ENCODE measurements around the gene TFB1M. TPM values are rescaled to one million over a fixed set of nuclear protein-coding genes. Genes with fewer than 3 reads are reported as not detected.
"Not testable (repeated sequence)": the region's sequence is repeated elsewhere in the genome, so short reads cannot be mapped to it uniquely, and the experiment has no call there.

TFB1M gene
- total and polyA plus RNA-seq, 4 donors: 13.6 to 20.8 (median 18.7) TPM

GRCh38 chr6:155219858-155220301 lies 94.4 kb downstream of the TFB1M start:
- Histone ChIP-seq H3K27ac (ENCODE audit: low read depth, low read length) (peak overlapping the region; percentile 27), H3K4me3 (ENCODE audit: low read depth, low read length) (no peak overlapping the region)

GRCh38 chr6:155219299-155219698 lies 95.0 kb downstream of the TFB1M start:
- peaks cover 24% of the 10 kb centered on the region for H3K4me1 ChIP-seq (ENCODE audit: control insufficient read depth, insufficient read depth, low read length)

More at GRCh38 chr6:155219858-155220301, 94.4 kb downstream of the TFB1M start:
- Histone ChIP-seq H3K4me1 (ENCODE audit: control insufficient read depth, insufficient read depth, low read length) (peaks cover 24% of the 10 kb centered on the region), H3K9me3 (ENCODE audit: control insufficient read depth, insufficient read depth, low read length) (no peaks in the 10 kb centered on the region), H3K27me3 (ENCODE audit: control insufficient read depth, insufficient read depth, low read length) (peaks cover 2% of the 10 kb centered on the region), H3K36me3 (ENCODE audit: control insufficient read depth, insufficient read depth, low read length) (no peaks in the 10 kb centered on the region)
- DNase-seq (ENCODE audit: low read depth in 4 of 6, low spot score in 6 of 6): peak in 5 of 6 donors; percentile 35 to 89 (median 53)
- 53% methylated on average over 5 of the region's 5 CpGs for WGBS (ENCODE audit: insufficient coverage)

GRCh38 chr6:155218711-155219110 lies 95.6 kb downstream of the TFB1M start:
- H3K27ac ChIP-seq (ENCODE audit: low read depth, low read length); DNase-seq (ENCODE audit: low read depth in 4 of 6, low spot score in 6 of 6); H3K27me3 ChIP-seq (ENCODE audit: control insufficient read depth, insufficient read depth, low read length); H3K36me3 ChIP-seq (ENCODE audit: control insufficient read depth, insufficient read depth, low read length); H3K9me3 ChIP-seq (ENCODE audit: control insufficient read depth, insufficient read depth, low read length); H3K4me3 ChIP-seq (ENCODE audit: low read depth, low read length): not testable (repeated sequence)
- WGBS (ENCODE audit: insufficient coverage): 100% methylated on average over 4 of the region's 20 CpGs
- H3K4me1 ChIP-seq (ENCODE audit: control insufficient read depth, insufficient read depth, low read length): peaks cover 24% of the 10 kb centered on the region

More at GRCh38 chr6:155219299-155219698, 95.0 kb downstream of the TFB1M start:
- H3K36me3 ChIP-seq (ENCODE audit: control insufficient read depth, insufficient read depth, low read length): no peaks in the 10 kb centered on the region
- DNase-seq (ENCODE audit: low read depth in 4 of 6, low spot score in 6 of 6): peak in 1 of 6 donors; percentile 67
- peak overlapping the region; percentile 27 for H3K27ac ChIP-seq (ENCODE audit: low read depth, low read length)
- H3K9me3 ChIP-seq (ENCODE audit: control insufficient read depth, insufficient read depth, low read length): no peaks in the 10 kb centered on the region
- WGBS (ENCODE audit: insufficient coverage): 76% methylated on average over 4 of the region's 7 CpGs
- peaks cover 2% of the 10 kb centered on the region for H3K27me3 ChIP-seq (ENCODE audit: control insufficient read depth, insufficient read depth, low read length)
- H3K4me3 ChIP-seq (ENCODE audit: low read depth, low read length): no peak overlapping the region

- 12% methylated on average over 8 of the region's 11 CpGs for WGBS (ENCODE audit: insufficient coverage)
- no peak overlapping the region for H3K4me3 ChIP-seq (ENCODE audit: low read depth, low read length)
- H3K4me1 ChIP-seq (ENCODE audit: control insufficient read depth, insufficient read depth, low read length): peaks cover 24% of the 10 kb centered on the region
- peaks cover 2% of the 10 kb centered on the region for H3K27me3 ChIP-seq (ENCODE audit: control insufficient read depth, insufficient read depth, low read length)
- no peaks in the 10 kb centered on the region for H3K9me3 ChIP-seq (ENCODE audit: control insufficient read depth, insufficient read depth, low read length)
- peak in 2 of 6 donors; percentile 28 to 54 for DNase-seq (ENCODE audit: low read depth in 4 of 6, low spot score in 6 of 6)
- H3K27ac ChIP-seq (ENCODE audit: low read depth, low read length): no peak overlapping the region
- H3K36me3 ChIP-seq (ENCODE audit: control insufficient read depth, insufficient read depth, low read length): peaks cover 10% of the 10 kb centered on the region
These were observed 97.8 kb downstream of the TFB1M start for GRCh38 chr6:155216312-155217046.

- no peaks in the 10 kb centered on the region for H3K9me3 ChIP-seq (ENCODE audit: control insufficient read depth, insufficient read depth, low read length)
- peaks cover 2% of the 10 kb centered on the region for H3K27me3 ChIP-seq (ENCODE audit: control insufficient read depth, insufficient read depth, low read length)
- DNase-seq (ENCODE audit: low read depth in 4 of 6, low spot score in 6 of 6): no peak
- no peak overlapping the region for H3K27ac ChIP-seq (ENCODE audit: low read depth, low read length)
- H3K4me1 ChIP-seq (ENCODE audit: control insufficient read depth, insufficient read depth, low read length): peaks cover 24% of the 10 kb centered on the region
- peaks cover 10% of the 10 kb centered on the region for H3K36me3 ChIP-seq (ENCODE audit: control insufficient read depth, insufficient read depth, low read length)
- H3K4me3 ChIP-seq (ENCODE audit: low read depth, low read length): no peak overlapping the region
- WGBS (ENCODE audit: insufficient coverage): 92% methylated on average over 3 of the region's 4 CpGs
These were observed 98.4 kb downstream of the TFB1M start for GRCh38 chr6:155215906-155216305.

GRCh38 chr6:155213611-155214372 lies 100.5 kb downstream of the TFB1M start:
- H3K27me3 ChIP-seq (ENCODE audit: control insufficient read depth, insufficient read depth, low read length): peaks cover 2% of the 10 kb centered on the region
- H3K4me3 ChIP-seq (ENCODE audit: low read depth, low read length): no peak overlapping the region
- H3K9me3 ChIP-seq (ENCODE audit: control insufficient read depth, insufficient read depth, low read length): no peaks in the 10 kb centered on the region
- H3K4me1 ChIP-seq (ENCODE audit: control insufficient read depth, insufficient read depth, low read length): peaks cover 7% of the 10 kb centered on the region
- H3K36me3 ChIP-seq (ENCODE audit: control insufficient read depth, insufficient read depth, low read length): peaks cover 10% of the 10 kb centered on the region
- DNase-seq (ENCODE audit: low read depth in 4 of 6, low spot score in 6 of 6): no peak
- WGBS (ENCODE audit: insufficient coverage): 89% methylated on average over 23 of the region's 23 CpGs
- no peak overlapping the region for H3K27ac ChIP-seq (ENCODE audit: low read depth, low read length)

GRCh38 chr6:155212616-155213380 lies 101.5 kb downstream of the TFB1M start:
- Histone ChIP-seq H3K27ac (ENCODE audit: low read depth, low read length) (no peak overlapping the region), H3K9me3 (ENCODE audit: control insufficient read depth, insufficient read depth, low read length) (no peaks in the 10 kb centered on the region), H3K36me3 (ENCODE audit: control insufficient read depth, insufficient read depth, low read length) (peaks cover 10% of the 10 kb centered on the region), H3K4me1 (ENCODE audit: control insufficient read depth, insufficient read depth, low read length) (peaks cover 4% of the 10 kb centered on the region), H3K4me3 (ENCODE audit: low read depth, low read length) (no peak overlapping the region), H3K27me3 (ENCODE audit: control insufficient read depth, insufficient read depth, low read length) (peaks cover 2% of the 10 kb centered on the region)
- WGBS (ENCODE audit: insufficient coverage): 92% methylated on average over 15 of the region's 16 CpGs
- DNase-seq (ENCODE audit: low read depth in 4 of 6, low spot score in 6 of 6): no peak

- Histone ChIP-seq H3K9me3 (ENCODE audit: control insufficient read depth, insufficient read depth, low read length) (no peaks in the 10 kb centered on the region), H3K36me3 (ENCODE audit: control insufficient read depth, insufficient read depth, low read length) (peaks cover 10% of the 10 kb centered on the region), H3K4me3 (ENCODE audit: low read depth, low read length) (no peak overlapping the region), H3K27me3 (ENCODE audit: control insufficient read depth, insufficient read depth, low read length) (peaks cover 2% of the 10 kb centered on the region), H3K4me1 (ENCODE audit: control insufficient read depth, insufficient read depth, low read length) (peaks cover 4% of the 10 kb centered on the region), H3K27ac (ENCODE audit: low read depth, low read length) (no peak overlapping the region)
- DNase-seq (ENCODE audit: low read depth in 4 of 6, low spot score in 6 of 6): no peak
- WGBS (ENCODE audit: insufficient coverage): 67% methylated on average over 1 of the region's 3 CpGs
These were observed 102.2 kb downstream of the TFB1M start for GRCh38 chr6:155212106-155212505.

- WGBS (ENCODE audit: insufficient coverage): 82% methylated on average over 5 of the region's 5 CpGs
These were observed 107.1 kb downstream of the TFB1M start for GRCh38 chr6:155207223-155207622.

More at GRCh38 chr6:155207223-155207622, 107.1 kb downstream of the TFB1M start:
- Histone ChIP-seq H3K36me3 (ENCODE audit: control insufficient read depth, insufficient read depth, low read length) (no peaks in the 10 kb centered on the region), H3K27ac (ENCODE audit: low read depth, low read length) (no peak overlapping the region), H3K4me3 (ENCODE audit: low read depth, low read length) (no peak overlapping the region), H3K4me1 (ENCODE audit: control insufficient read depth, insufficient read depth, low read length) (no peaks in the 10 kb centered on the region), H3K9me3 (ENCODE audit: control insufficient read depth, insufficient read depth, low read length) (no peaks in the 10 kb centered on the region), H3K27me3 (ENCODE audit: control insufficient read depth, insufficient read depth, low read length) (no peaks in the 10 kb centered on the region)
- DNase-seq (ENCODE audit: low read depth in 4 of 6, low spot score in 6 of 6): no peak

Measured in spinal cord (tissue), 10 donors.